Nephron (organoid): ENCODE data around the gene ODAD2.
"Not testable (repeated sequence)": the region's sequence is repeated elsewhere in the genome, so short reads cannot be mapped to it uniquely, and the experiment has no call there.

Experiments used
- H3K27ac Mint-ChIP-seq, 3 experiments: 2 replicates each; pipeline ENCODE4 v1.8.0; 2020; ENCODE audit warnings: mixed read lengths in 3 of 3, mild to moderate bottlenecking in 2 of 3, moderate library complexity in 1 of 3
- H3K27me3 Mint-ChIP-seq: 2 replicates; pipeline ENCODE4 v1.8.0; 2021; ENCODE audit warnings: low read depth, mild to moderate bottlenecking, moderate library complexity, mixed read lengths
- H3K36me3 Mint-ChIP-seq: 2 replicates; pipeline ENCODE4 v1.8.0; 2020; ENCODE audit warnings: low read depth, mixed read lengths
- H3K4me1 Mint-ChIP-seq: 2 replicates; pipeline ENCODE4 v1.8.0; 2020; ENCODE audit warnings: mixed read lengths
- H3K4me3 Mint-ChIP-seq, 3 experiments: 2 replicates each; pipeline ENCODE4 v1.8.0; 2020; ENCODE audit warnings: mild to moderate bottlenecking in 3 of 3, mixed read lengths in 3 of 3, moderate library complexity in 2 of 3
- H3K9me3 Mint-ChIP-seq: 2 replicates; pipeline ENCODE4 v1.8.0; 2020; ENCODE audit warnings: mixed read lengths
- CTCF ChIP-seq, 3 experiments: fragments of 200-600 bp; sonication (generic); IDR thresholded peaks; one replicate each; pipeline ENCODE4 v1.5.0; 2021; ENCODE audit warnings: antibody characterized with exemption in 3 of 3; ENCODE audit not compliant: unreplicated experiment in 3 of 3

The ODAD2 gene

GRCh38 chr10:27982875-27983543 lies 15.9 kb downstream of the ODAD2 start:
- H3K9me3 Mint-ChIP-seq = peaks cover 2% of the 10 kb centered on the region

GRCh38 chr10:27981744-27982143 lies 17.1 kb downstream of the ODAD2 start:
- Mint-ChIP-seq H3K27ac (no peak overlapping the region), H3K27me3 (no peaks in the 10 kb centered on the region)
- no peak for TF ChIP-seq CTCF (IDR thresholded peaks at IDR 0.05; ENCODE audit: unreplicated experiment in 3 of 3)

More at GRCh38 chr10:27982875-27983543, 15.9 kb downstream of the ODAD2 start:
- no peak overlapping the region for H3K4me3 Mint-ChIP-seq
- H3K27me3 Mint-ChIP-seq = no peaks in the 10 kb centered on the region
- peaks cover 13% of the 10 kb centered on the region for H3K4me1 Mint-ChIP-seq
- H3K27ac Mint-ChIP-seq = no peak overlapping the region
- H3K36me3 Mint-ChIP-seq = no peaks in the 10 kb centered on the region
- TF ChIP-seq CTCF (IDR thresholded peaks at IDR 0.05; ENCODE audit: unreplicated experiment in 3 of 3) = no peak

DNA sequence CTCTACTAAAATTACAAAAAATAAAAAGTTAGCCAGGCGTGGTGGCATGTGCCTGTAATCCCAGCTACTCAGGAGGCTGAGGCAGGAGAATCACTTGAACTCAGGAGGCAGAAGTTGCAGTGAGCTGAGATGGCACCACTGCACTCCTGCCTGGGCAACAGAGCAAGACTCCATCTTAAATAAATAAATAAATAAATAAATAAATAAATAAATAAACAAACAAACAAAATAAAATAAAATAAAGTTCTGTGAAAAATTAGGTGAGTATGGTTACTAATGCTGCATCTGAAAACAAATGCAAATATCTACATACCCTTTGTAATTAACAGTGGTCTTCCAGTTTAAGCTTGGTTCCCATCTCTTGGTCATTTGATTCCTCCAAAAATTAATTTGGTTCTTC lies 28.1 kb downstream of the ODAD2 start:
- not testable (repeated sequence) for H3K27me3 Mint-ChIP-seq, H3K4me3 Mint-ChIP-seq, H3K27ac Mint-ChIP-seq, H3K9me3 Mint-ChIP-seq, H3K4me1 Mint-ChIP-seq, H3K36me3 Mint-ChIP-seq

More at GRCh38 chr10:27981744-27982143, 17.1 kb downstream of the ODAD2 start:
- peaks cover 9% of the 10 kb centered on the region for H3K9me3 Mint-ChIP-seq
- no peaks in the 10 kb centered on the region for H3K36me3 Mint-ChIP-seq
- peaks cover 4% of the 10 kb centered on the region for H3K4me1 Mint-ChIP-seq
- no peak overlapping the region for H3K4me3 Mint-ChIP-seq

DNA sequence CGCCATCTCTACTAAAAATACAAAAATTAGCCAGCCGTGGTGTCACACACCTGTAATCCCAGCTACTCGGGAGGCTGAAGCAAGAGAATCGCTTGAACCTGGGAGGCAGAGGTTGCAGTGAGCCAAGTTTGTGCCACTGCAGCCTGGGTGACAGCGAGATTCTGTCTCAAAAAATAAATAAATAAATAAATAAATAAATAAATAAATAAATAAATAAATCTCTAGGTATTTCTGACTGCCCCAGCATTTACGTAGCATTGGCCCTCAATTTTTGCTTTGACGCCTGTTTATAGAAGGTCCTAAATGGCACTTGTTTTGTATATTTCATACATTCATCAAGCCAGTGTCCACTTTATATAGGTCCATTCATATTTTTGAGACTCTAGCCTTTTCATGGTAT lies 28.9 kb downstream of the ODAD2 start:
- H3K9me3 Mint-ChIP-seq, H3K4me1 Mint-ChIP-seq, H3K27me3 Mint-ChIP-seq: not testable (repeated sequence)

GRCh38 chr10:27959093-27959715 lies 39.7 kb downstream of the ODAD2 start:
- H3K27ac Mint-ChIP-seq = no peak overlapping the region
- H3K36me3 Mint-ChIP-seq = no peaks in the 10 kb centered on the region
- H3K27me3 Mint-ChIP-seq = no peaks in the 10 kb centered on the region
- no peaks in the 10 kb centered on the region for H3K4me1 Mint-ChIP-seq
- no peak for TF ChIP-seq CTCF (IDR thresholded peaks at IDR 0.05; ENCODE audit: unreplicated experiment in 3 of 3)
- H3K9me3 Mint-ChIP-seq = no peaks in the 10 kb centered on the region
- H3K4me3 Mint-ChIP-seq = no peak overlapping the region

More for the DNA sequence above, 28.9 kb downstream of the ODAD2 start:
- not testable (repeated sequence) for H3K36me3 Mint-ChIP-seq, H3K27ac Mint-ChIP-seq, H3K4me3 Mint-ChIP-seq

- H3K4me1 Mint-ChIP-seq, H3K9me3 Mint-ChIP-seq: not testable (repeated sequence)
Measured at GRCh38 chr10:27958383-27958782, 40.5 kb downstream of the ODAD2 start.

DNA sequence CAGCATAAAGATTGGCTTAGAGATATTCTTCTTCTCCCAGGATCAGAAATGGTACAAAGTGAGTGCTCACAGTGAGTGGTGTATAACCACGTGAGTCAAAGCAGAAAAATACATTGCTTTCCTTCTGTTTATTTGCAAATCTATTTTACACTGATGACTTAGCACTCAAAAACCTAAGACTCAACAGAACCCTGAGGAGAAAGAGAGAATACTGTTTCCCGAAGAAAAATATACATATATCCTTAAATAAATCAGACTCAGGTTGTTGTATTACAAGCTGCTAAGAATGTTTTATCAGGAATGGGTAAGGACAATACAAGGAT lies 48.7 kb downstream of the ODAD2 start:
- H3K27me3 Mint-ChIP-seq = no peaks in the 10 kb centered on the region
- H3K9me3 Mint-ChIP-seq = no peaks in the 10 kb centered on the region
- TF ChIP-seq CTCF (IDR thresholded peaks at IDR 0.05; ENCODE audit: unreplicated experiment in 3 of 3) = no peak
- no peaks in the 10 kb centered on the region for H3K36me3 Mint-ChIP-seq
- no peak overlapping the region for H3K27ac Mint-ChIP-seq
- peaks cover 24% of the 10 kb centered on the region for H3K4me1 Mint-ChIP-seq
- H3K4me3 Mint-ChIP-seq = no peak overlapping the region

More at GRCh38 chr10:27958383-27958782, 40.5 kb downstream of the ODAD2 start:
- H3K4me3 Mint-ChIP-seq, H3K27me3 Mint-ChIP-seq, H3K36me3 Mint-ChIP-seq, H3K27ac Mint-ChIP-seq: not testable (repeated sequence)
